Activated CD8-positive, alpha-beta memory T cell treated with anti-CD3 and anti-CD28 coated beads for 48 hours (primary cell): ENCODE results near the gene TRIM67.
"Not testable (repeated sequence)": the region's sequence is repeated elsewhere in the genome, so short reads cannot be mapped to it uniquely, and the experiment has no call there.

Experiments
- DNase-seq, 3 experiments: peaks; one replicate each; pipeline ENCODE4 v3.0.0-alpha.2; 2020; ENCODE audit warnings: low read depth in 2 of 3, low spot score in 2 of 3

Gene TRIM67

DNA sequence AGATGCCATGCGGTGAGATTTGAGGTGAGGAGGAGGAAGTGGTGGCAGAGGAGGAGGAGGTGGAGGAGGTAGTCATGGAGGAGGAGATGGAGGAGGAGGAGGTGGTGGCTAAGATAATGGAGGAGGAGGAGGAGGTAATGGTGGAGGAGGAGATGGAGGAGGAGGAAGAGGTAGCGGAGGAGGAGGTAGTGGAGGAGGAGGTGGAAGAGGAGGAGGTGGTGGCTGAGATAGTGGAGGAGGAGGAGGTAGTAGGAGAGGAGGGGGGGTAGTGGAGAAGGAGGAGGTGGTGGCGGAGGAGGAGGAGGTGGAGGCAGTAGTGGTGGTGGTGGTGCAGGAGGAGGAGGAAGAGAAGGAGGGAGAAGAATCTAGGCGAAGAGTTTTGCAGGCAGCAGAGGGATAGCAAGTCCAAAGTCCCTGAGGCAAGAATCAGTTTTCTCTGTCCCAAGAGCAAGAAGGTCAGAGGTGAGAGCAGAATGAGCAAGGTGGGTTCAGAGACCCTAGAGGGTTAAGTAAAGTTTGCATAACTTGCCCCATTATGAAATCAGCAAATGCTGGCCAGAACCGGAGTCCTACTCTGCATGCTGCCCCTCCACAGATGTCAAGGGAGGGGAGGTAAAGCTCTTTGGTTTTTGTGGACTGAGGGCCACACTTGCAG, 40.2 kb downstream of the TRIM67 start:
- no peak for DNase-seq

GRCh38 chr1:231203259-231204057, 41.6 kb downstream of the TRIM67 start:
- no peak for DNase-seq

DNA sequence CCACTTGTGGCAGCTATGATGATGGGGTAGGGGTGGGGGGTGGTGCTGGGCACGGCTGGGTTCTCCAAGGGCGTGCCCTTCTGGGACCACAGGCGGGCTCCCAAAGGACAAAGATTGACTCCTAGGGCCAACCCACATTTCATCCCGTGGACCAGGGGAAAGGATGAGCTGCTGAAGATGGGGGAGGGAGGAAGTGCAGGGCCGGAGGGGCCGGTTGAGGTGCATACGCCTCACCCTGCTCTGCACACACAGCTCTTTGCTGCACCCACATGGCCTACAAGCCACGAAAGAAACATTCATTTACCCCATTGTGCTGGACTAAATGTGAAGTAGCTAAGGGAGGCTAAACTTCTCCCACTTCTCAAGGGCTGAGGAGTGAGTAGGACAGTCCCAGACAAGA, 45.0 kb downstream of the TRIM67 start:
- no peak for DNase-seq

GRCh38 chr1:231207437-231207836, 45.6 kb downstream of the TRIM67 start:
- no peak for DNase-seq

GRCh38 chr1:231208980-231209379, 47.1 kb downstream of the TRIM67 start:
- DNase-seq: no peak

GRCh38 chr1:231209531-231209930, 47.7 kb downstream of the TRIM67 start:
- no peak for DNase-seq

- DNase-seq: no peak
Observed at GRCh38 chr1:231210126-231210525, 48.3 kb downstream of the TRIM67 start.

DNA sequence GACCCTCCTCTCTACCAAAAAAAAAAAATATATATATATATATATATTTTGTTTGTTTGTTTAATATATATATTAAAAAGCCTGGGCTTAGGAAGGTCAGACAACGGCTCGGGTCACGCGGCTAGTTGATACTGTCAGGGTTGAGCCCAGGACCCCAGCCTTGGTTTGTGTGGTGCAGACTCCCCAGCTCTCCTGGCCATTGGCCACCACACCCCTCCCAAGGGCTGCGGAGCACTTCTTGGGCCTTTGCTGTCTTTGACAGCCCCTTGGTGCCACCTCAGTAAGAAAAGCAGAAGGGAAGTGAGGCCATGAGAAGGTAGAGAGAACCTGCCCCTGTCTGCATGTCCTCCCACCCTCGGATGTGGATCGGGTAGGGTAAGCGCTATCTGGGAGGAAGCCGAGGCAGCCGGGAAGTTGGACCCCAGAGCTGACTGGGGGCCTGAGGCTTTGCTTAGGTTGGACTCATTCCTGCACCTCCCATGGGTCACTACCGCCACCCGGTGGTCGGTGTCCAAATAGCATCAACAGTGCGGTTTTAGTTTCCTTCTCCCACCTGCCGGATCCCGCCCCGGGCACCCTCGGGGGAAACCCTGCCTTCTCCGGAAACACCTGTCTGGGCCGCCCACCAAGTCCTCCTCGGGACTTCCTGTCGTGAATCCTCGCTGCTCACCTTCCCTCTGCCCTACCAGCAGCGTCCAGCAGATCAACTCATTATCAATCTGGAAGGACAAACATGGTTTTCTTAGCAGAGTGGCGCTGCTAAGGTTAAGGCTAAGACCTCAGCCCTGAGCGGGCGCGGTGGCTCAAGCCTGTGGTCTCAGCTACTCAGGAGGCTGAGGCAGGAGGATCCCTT, 49.4 kb downstream of the TRIM67 start:
- DNase-seq: peak; percentile 79 to 94 (median 92)

- not testable (repeated sequence) for DNase-seq
Observed at GRCh38 chr1:231212301-231212700, 50.4 kb downstream of the TRIM67 start.

DNA sequence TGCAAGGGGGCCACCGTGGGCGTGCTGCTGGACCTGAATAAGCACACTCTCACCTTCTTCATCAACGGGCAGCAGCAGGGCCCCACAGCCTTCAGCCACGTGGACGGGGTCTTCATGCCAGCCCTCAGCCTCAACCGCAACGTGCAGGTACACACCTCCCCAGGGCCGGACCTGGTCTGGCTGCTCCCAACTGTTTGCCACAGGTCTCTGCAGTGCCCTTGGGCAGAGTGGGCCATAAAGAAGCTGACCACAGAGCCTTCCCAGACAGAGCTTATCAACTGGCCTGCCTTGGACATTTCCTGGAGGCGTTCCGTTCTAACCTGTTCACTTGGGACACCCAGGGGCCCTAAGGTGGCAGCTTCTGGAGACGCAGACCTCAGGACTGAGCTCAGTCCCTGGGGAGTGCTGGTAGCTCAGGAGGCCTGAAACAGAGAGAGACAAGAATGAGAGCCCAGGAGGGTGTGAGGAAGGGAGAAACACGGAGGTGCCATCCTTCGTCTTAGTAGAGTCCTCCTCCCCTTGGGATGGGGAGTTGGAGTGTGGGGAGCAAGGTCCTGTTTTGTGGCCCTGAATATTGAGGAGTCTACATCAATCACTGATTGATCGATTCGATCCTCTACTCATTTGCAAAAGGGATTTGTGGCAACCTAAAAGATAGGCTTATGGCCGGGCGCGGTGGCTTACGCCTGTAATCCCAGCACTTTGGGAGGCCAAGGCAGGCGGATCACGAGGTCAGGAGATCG, 52.1 kb downstream of the TRIM67 start:
- no peak for DNase-seq

DNA sequence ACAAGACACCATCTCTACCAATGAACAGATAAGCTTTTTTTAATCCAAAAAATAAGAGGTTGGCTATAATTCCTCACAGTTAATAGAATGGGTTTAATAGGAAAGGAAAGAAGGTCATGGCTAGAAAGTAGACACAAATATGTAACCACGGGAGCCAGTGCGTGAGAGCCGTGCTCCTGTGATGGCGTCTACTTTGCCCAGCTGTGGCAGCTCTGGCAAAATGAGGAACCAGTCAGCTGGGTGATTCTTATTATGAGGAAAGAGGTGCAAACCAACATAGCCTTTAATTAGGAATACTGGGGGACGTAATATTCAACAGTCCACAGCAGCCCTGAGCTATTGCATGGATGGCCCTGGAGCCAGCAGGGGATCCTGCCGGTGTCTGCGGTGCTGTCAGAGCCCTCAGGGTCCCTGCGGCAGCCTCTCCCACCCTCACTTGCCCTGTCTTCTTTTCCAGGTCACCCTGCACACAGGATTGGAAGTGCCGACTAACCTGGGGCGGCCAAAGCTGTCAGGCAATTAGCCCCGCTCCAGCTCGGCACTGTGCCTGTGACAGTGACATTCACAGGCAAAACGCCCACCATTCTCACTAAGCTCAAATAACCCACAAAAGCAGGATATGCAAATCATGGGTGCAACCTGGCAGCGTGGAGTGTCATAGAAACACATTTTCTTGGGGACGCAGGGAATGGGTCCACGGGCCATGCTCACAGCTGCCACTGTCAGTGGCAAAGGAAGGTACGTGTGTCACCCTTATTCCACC, 53.2 kb downstream of the TRIM67 start:
- no peak for DNase-seq

DNA sequence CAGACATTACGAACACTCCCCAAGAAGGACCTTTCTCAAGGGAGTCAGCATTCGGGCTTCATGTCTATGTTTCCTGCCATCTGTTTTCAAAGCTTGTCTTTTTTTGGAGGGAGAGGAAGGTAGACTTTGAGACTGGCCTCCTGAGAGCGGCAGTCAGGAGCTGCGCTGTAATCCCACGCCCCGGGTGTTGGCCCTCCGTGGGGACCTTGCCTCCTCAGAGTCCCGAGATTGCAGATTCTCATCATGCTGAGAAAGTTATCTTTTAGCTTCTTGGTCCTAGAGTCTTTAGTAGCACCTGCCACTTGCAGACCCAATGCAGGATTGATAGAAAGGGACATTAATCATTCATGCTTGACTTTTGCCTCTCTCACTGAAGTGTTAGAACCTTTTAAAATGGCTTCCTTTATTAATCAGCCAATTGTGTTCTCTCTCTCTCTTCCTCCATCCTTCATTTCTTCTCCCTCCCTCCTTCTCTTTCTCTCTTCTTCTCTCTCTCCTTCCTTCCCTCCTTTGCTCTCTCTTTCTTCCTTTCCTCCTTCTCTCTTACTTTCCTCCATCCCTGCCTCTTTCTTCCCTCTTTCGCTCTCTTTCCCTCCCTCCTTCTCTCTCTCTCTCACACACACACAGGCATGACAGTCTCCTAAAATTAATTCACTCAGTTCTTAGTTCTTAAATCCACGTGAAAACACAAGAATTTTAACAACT, 54.0 kb downstream of the TRIM67 start:
- no peak for DNase-seq

DNA sequence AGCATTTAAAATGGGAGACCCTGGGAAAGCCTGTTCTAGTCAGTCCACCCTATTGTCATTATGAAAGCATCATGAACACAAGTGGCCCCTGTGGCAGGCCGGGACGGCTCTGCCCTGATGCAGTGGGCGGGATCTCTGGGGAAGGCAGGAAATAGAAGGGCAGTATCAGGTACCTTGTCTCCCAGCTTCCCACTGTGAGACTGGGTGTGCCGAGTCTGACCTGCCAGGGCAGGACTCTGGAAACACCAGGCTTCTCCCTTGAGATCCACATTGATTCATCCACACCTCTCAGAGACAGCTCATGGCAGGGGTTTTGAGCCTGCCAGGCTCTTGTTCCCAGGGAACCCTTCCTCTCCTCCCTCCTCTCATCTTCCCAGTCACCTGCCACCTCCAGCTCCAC, 54.6 kb downstream of the TRIM67 start:
- DNase-seq: no peak

DNA sequence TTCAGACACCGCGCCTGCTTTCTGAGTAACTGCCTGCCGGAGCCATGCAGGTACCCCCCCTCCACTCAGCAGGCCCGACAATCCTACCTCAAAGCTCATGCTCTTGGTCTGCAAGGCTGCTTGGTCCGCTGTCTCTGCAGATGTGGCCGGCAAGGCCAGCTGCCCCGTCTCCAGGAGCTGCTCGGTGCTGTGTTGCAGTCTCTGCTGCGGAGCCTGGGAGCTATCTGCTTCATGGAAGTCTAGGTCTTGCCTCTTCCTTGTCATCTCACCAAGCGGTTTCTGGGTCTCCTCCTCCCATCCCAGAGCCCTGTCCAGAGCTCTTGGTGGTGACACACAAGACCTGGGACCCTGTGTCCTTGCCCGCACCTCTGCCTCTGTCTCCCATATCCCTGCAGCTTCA, 55.2 kb downstream of the TRIM67 start:
- no peak for DNase-seq

- no peak for DNase-seq
Observed at GRCh38 chr1:231218078-231218477, 56.2 kb downstream of the TRIM67 start.

DNA sequence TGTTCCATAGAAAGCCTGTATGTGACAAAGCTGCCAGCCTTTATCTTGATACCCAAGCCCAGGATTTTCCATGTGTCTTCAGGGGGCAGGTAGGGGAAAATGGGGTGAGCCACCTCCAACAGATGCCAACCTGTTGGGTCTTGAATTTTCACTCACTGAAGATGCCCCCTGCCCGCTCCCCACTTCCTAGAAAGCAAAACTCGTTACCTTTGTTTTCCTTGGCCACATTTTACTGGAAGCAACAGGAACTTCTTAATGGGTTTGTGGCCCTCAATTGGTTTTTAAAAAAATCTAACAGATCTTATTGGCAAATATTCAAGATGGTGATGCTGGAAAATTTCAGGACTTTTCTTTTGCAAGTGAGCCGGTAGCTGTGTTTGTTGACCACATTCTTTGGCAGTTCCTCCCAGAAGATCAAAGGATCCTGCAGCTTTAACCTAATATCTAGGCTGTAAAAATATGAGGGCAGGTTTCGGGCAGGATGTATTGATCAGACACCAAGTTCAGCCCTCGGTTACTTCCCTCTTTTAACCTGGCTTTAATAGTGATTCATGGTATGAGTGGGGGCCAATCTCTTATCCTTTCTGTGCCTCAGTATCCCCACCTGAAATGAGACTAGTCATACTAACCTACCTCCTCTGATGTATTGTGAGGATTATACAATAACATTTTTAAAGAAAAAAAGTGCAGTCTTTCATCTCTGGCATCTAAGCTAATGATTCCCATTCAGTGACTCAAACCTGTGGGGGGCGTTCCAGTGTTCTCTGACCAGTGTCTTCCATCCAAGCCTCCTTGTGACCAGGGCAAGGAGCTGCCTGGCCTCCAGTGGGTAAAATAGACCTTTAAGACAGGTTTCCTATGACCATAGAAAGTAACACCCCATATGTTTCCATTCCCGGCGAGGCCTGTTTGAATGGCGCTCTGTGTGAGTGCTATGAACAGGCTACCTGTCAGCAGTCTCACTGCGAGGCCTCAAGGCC, 57.9 kb downstream of the TRIM67 start:
- DNase-seq: no peak

DNA sequence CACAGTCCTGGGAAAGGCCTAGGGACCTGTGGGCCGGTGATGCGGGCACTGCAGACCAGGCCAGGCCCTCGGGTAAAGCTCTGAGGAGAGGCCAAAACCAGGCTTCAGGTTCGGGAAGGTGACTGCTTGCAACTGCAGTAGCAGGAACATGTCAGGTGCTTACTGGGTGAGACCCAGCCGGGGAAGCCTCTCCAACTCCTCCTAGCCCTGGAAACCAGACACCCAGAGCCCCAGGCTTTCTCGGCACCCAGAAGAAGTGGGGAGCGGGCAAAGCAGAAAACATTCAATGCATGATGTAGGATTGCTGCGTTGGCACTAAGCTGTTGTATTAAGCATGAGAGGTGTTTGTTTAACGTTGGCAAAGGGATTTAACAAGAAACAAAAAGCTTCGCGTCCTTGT, 58.9 kb downstream of the TRIM67 start:
- no peak for DNase-seq

- DNase-seq: no peak
Observed at GRCh38 chr1:231226156-231226555, 64.3 kb downstream of the TRIM67 start.

DNA sequence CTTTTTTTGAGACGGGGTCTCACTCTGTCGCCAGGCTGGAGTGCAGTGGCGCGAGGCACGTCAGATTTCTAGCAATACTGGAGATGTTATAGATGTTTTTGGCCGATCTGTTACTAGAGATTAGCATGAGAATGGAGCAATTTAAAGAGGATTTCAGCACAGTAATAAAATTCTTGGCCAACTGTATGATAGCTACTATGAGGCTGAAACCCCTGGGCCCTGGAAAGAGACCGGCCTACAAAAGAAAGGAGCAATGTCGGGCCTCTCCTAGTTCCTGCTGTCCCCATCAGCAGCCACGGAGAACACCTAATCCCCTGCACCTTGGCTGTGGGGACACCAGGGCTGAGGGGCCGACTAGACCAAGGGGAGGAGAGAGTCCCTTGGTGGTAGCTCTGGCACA, 69.7 kb downstream of the TRIM67 start:
- DNase-seq: no peak
